ENCODE results near the gene PPP2R5C. TPM values are rescaled to one million over a fixed set of nuclear protein-coding genes. Genes with fewer than 3 reads are reported as not detected.

PPP2R5C gene
- total RNA-seq, 1 experiment from 2014 or later, result 89.9 TPM

- TF ChIP-seq CDX4 (CRISPR knock-in tag; IDR thresholded peaks at IDR 0.05; ENCODE audit: borderline replicate concordance) (no peak), JUN (CRISPR knock-in tag; IDR thresholded peaks at IDR 0.05) (no peak), ZMAT4 (CRISPR knock-in tag; IDR thresholded peaks at IDR 0.05) (no peak)
These were observed 21.9 kb downstream of the PPP2R5C start (continued) for GRCh38 chr14:101783260-101784016.

- H3K9me3 Mint-ChIP-seq, result no peaks in the 10 kb centered on the region
- POLR2A ChIA-PET, result no interaction called here
- no peak for DNase-seq (ENCODE audit: low spot score)
- H3K27ac Mint-ChIP-seq, result no peak overlapping the region
- CTCF ChIA-PET, result interaction anchor here (1.6 kb wide), 1 partner anchor 14 kb away, joined by 7 read pairs; no protein-coding TSS in a partner anchor
- no peaks in the 10 kb centered on the region for H3K36me3 Mint-ChIP-seq
- H3K4me3 Mint-ChIP-seq, result no peak overlapping the region
- H3K27me3 Mint-ChIP-seq (ENCODE audit: low read depth), result peaks cover 34% of the 10 kb centered on the region
- peaks cover 10% of the 10 kb centered on the region for H3K4me1 Mint-ChIP-seq
- no peak for TF ChIP-seq FOXP4 (CRISPR knock-in tag; IDR thresholded peaks at IDR 0.05)
- no peak for TF ChIP-seq CBFB (CRISPR knock-in tag; IDR thresholded peaks at IDR 0.05; ENCODE audit: low read depth)
- no peak for TF ChIP-seq ATF1 (CRISPR knock-in tag; IDR thresholded peaks at IDR 0.05)
- TF ChIP-seq E2F5 (CRISPR knock-in tag; IDR thresholded peaks at IDR 0.05), result no peak
- no peak for TF ChIP-seq JAZF1 (CRISPR knock-in tag; IDR thresholded peaks at IDR 0.05)
- TF ChIP-seq ATF2 (CRISPR knock-in tag; IDR thresholded peaks at IDR 0.05; ENCODE audit: borderline replicate concordance, low read depth), result no peak
- TF ChIP-seq ZNF121 (CRISPR knock-in tag; IDR thresholded peaks at IDR 0.05), result no peak
- no peak for TF ChIP-seq HMGXB4 (CRISPR knock-in tag; IDR thresholded peaks at IDR 0.05)
- no peak for TF ChIP-seq MAX (CRISPR knock-in tag; IDR thresholded peaks at IDR 0.05)
- no peak for TF ChIP-seq MXD4 (CRISPR knock-in tag; IDR thresholded peaks at IDR 0.05; ENCODE audit: borderline replicate concordance)
- no peak for TF ChIP-seq ZBTB43 (CRISPR knock-in tag; IDR thresholded peaks at IDR 0.05)
- TF ChIP-seq CDX4 (CRISPR knock-in tag; IDR thresholded peaks at IDR 0.05; ENCODE audit: borderline replicate concordance), result no peak
- no peak for TF ChIP-seq PREB (CRISPR knock-in tag; IDR thresholded peaks at IDR 0.05; ENCODE audit: borderline replicate concordance)
- no peak for TF ChIP-seq CREB1 (CRISPR knock-in tag; IDR thresholded peaks at IDR 0.05)
- no peak for TF ChIP-seq IRF2 (CRISPR knock-in tag; IDR thresholded peaks at IDR 0.05; ENCODE audit: borderline replicate concordance, low read depth)
- TF ChIP-seq ZNF232 (CRISPR knock-in tag; IDR thresholded peaks at IDR 0.05), result no peak
- TF ChIP-seq MLX (CRISPR knock-in tag; IDR thresholded peaks at IDR 0.05), result no peak
- no peak for TF ChIP-seq CREM (CRISPR knock-in tag; IDR thresholded peaks at IDR 0.05)
- no peak for TF ChIP-seq NFYB (CRISPR knock-in tag; conservative IDR thresholded peaks at IDR 0.05; ENCODE audit: low read depth)
- no peak for ATAC-seq
These were observed 23.1 kb downstream of the PPP2R5C start for GRCh38 chr14:101784631-101785030.

All from WTC11 (cell line).